HepG2 (cell line): ENCODE results near the gene ETV5. TPM values are rescaled to one million over a fixed set of nuclear protein-coding genes. Genes with fewer than 3 reads are reported as not detected.

Experiments used
- DMAP1 ChIP-seq: IDR thresholded peaks from 2 replicates; pipeline ENCODE4 v1.6.1; 2016
- GATAD1 ChIP-seq: IDR thresholded peaks from 2 replicates; pipeline ENCODE4 v1.6.1; 2016; ENCODE audit warnings: missing genetic modification reagents, missing compliant biosample characterization
- HMG20B ChIP-seq: conservative IDR thresholded peaks from 2 replicates; pipeline ENCODE4 v1.6.1; 2016; ENCODE audit warnings: missing genetic modification reagents, missing compliant biosample characterization
- KMT2A ChIP-seq: sonication (generic); formaldehyde crosslinking; IDR thresholded peaks from 2 replicates; pipeline ENCODE4 v1.4.0; 2020; ENCODE audit warnings: missing genetic modification reagents
- NCOR1 ChIP-seq: fragments of 200-600 bp; sonication (generic); IDR thresholded peaks from 2 replicates; pipeline ENCODE4 v1.7.0; 2017; ENCODE audit warnings: antibody characterized with exemption, low read length, borderline replicate concordance
- PHF21A ChIP-seq: sonication (generic); formaldehyde crosslinking; IDR thresholded peaks from 2 replicates; pipeline ENCODE4 v1.5.0; 2020; ENCODE audit warnings: mild to moderate bottlenecking, missing genetic modification reagents
- RXRA ChIP-seq: sonication (generic); formaldehyde crosslinking; IDR thresholded peaks from 2 replicates; pipeline ENCODE4 v1.5.1; 2020; ENCODE audit warnings: missing genetic modification reagents
- SAP130 ChIP-seq: IDR thresholded peaks from 2 replicates; pipeline ENCODE4 v1.6.1; 2016; ENCODE audit warnings: low read depth
- SOX6 ChIP-seq, 2 experiments: fragments of 450-650 bp in 1 of 2; sonication (generic) in 1 of 2; formaldehyde crosslinking in 1 of 2; IDR thresholded peaks; 2 replicates each; pipeline versions ENCODE4 v1.4.0 to v1.6.1; 2017 to 2020; ENCODE audit warnings: antibody characterized with exemption in 1 of 2, mild to moderate bottlenecking in 1 of 2, missing genetic modification reagents in 1 of 2
- TEAD3 ChIP-seq: optimal IDR thresholded peaks from 2 replicates; pipeline ENCODE3; 2016; ENCODE audit warnings: borderline replicate concordance
- ZKSCAN5 ChIP-seq: sonication (generic); formaldehyde crosslinking; IDR thresholded peaks from 2 replicates; pipeline ENCODE4 v1.5.1; 2020; ENCODE audit warnings: mild to moderate bottlenecking, missing genetic modification reagents
- polyA plus RNA-seq, 8 experiments: library from polyadenylated mRNA; depleted of rRNA in 3 of 8; stranded (reverse) in 7 of 8; unstranded in 1 of 8; fragments of >200 nt; fragmentation: Illumina TruSeq in 4 of 8; extraction: Trizol in 4 of 8; gene quantifications; 2 replicates each; pipeline versions ENCODE4 v1.2.1 to v1.2.3, GENCODE V29; 2011 to 2016; ENCODE audit warnings: low read depth in 4 of 8, missing spikeins in 1 of 8, mixed read lengths in 1 of 8; ENCODE audit not compliant: insufficient read depth in 1 of 8
- total RNA-seq, 5 experiments: library from RNA; depleted of rRNA; stranded (reverse); fragments of >200 nt; fragmentation: Illumina TruSeq; extraction: Trizol; gene quantifications; 2 replicates each; pipeline ENCODE4 v1.2.3, GENCODE V29; 2016; ENCODE audit warnings: low read depth in 1 of 5
- TF ChIP-seq, protein P1 (sequence below): sonication (generic); formaldehyde crosslinking; IDR thresholded peaks from 2 replicates; pipeline ENCODE4 v1.4.0; 2020; ENCODE audit warnings: low read depth, missing genetic modification reagents
- TF ChIP-seq, protein P2 (sequence below): sonication (generic); formaldehyde crosslinking; IDR thresholded peaks from 2 replicates; pipeline ENCODE4 v1.8.0; 2022; ENCODE audit warnings: mild to moderate bottlenecking, missing genetic modification reagents, borderline replicate concordance
- TF ChIP-seq, protein P3 (sequence below): sonication (generic); formaldehyde crosslinking; IDR thresholded peaks from 2 replicates; pipeline ENCODE4 v1.9.0; 2021; ENCODE audit warnings: missing genetic modification reagents, borderline replicate concordance

The ETV5 gene
- total and polyA plus RNA-seq, 2 of the 13 experiments (the other 11 are each of a cell fraction or from before 2014, with no cell fraction given), result 52.9 to 57.2 TPM

DNA sequence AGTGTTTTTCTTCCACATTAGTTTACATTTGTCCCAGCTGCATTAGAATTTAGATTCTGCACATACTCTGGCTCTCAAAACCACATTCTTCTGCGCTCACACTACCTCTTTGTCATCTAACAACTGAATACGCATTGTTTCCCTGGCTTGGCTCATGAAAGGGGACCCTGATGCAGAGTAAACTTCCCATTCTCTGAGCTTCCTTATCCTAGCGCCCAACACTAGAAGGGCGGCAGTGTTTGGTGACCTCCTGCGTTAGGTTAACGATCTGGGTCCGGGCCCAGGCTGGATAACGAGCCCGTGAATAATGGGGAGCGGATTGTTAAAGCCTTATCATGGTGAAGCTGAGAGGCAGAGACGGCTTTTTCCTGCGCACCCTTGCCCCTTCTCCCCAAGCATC, 63.9 kb downstream of the ETV5 start (continued):
- TF ChIP-seq, protein P1, sequence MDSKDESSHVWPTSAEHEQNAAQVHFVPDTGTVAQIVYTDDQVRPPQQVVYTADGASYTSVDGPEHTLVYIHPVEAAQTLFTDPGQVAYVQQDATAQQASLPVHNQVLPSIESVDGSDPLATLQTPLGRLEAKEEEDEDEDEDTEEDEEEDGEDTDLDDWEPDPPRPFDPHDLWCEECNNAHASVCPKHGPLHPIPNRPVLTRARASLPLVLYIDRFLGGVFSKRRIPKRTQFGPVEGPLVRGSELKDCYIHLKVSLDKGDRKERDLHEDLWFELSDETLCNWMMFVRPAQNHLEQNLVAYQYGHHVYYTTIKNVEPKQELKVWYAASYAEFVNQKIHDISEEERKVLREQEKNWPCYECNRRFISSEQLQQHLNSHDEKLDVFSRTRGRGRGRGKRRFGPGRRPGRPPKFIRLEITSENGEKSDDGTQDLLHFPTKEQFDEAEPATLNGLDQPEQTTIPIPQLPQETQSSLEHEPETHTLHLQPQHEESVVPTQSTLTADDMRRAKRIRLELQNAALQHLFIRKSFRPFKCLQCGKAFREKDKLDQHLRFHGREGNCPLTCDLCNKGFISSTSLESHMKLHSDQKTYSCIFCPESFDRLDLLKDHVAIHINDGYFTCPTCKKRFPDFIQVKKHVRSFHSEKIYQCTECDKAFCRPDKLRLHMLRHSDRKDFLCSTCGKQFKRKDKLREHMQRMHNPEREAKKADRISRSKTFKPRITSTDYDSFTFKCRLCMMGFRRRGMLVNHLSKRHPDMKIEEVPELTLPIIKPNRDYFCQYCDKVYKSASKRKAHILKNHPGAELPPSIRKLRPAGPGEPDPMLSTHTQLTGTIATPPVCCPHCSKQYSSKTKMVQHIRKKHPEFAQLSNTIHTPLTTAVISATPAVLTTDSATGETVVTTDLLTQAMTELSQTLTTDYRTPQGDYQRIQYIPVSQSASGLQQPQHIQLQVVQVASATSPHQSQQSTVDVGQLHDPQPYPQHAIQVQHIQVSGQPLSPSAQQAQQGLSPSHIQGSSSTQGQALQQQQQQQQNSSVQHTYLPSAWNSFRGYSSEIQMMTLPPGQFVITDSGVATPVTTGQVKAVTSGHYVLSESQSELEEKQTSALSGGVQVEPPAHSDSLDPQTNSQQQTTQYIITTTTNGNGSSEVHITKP (CRISPR knock-in tag), result 0 out of 2 replicates have a peak, but pooled peaks have one; percentile 16
- TF ChIP-seq, protein P2, sequence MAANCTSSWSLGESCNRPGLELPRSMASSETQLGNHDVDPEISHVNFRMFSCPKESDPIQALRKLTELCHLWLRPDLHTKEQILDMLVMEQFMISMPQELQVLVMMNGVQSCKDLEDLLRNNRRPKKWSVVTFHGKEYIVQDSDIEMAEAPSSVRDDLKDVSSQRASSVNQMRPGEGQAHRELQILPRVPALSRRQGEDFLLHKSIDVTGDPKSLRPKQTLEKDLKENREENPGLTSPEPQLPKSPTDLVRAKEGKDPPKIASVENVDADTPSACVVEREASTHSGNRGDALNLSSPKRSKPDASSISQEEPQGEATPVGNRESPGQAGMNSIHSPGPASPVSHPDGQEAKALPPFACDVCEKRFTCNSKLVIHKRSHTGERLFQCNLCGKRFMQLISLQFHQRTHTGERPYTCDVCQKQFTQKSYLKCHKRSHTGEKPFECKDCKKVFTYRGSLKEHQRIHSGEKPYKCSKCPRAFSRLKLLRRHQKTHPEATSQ, result 0 out of 2 replicates have a peak, but pooled peaks have one; percentile 23
- TF ChIP-seq, protein P3, sequence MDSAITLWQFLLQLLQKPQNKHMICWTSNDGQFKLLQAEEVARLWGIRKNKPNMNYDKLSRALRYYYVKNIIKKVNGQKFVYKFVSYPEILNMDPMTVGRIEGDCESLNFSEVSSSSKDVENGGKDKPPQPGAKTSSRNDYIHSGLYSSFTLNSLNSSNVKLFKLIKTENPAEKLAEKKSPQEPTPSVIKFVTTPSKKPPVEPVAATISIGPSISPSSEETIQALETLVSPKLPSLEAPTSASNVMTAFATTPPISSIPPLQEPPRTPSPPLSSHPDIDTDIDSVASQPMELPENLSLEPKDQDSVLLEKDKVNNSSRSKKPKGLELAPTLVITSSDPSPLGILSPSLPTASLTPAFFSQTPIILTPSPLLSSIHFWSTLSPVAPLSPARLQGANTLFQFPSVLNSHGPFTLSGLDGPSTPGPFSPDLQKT (CRISPR knock-in tag), result no peak
- TF ChIP-seq RXRA (peak; percentile 62), NCOR1 (peak; percentile 37; the same call in 1 of the 2 replicates), SAP130 (CRISPR knock-in tag) (peak; percentile 52; the same call in 1 of the 2 replicates), GATAD1 (CRISPR knock-in tag) (no peak), KMT2A (CRISPR knock-in tag) (0 out of 2 replicates have a peak, but pooled peaks have one; percentile 27), ZKSCAN5 (CRISPR knock-in tag) (no peak), HMG20B (CRISPR knock-in tag) (no peak), SOX6 (IDR thresholded peaks at IDR 0.05) (no peak), SOX6 (CRISPR knock-in tag; IDR thresholded peaks at IDR 0.05) (peak; percentile 81), DMAP1 (CRISPR knock-in tag) (no peak), TEAD3 (CRISPR knock-in tag) (peak; percentile 70), PHF21A (CRISPR knock-in tag) (0 out of 2 replicates have a peak, but pooled peaks have one; percentile 29)
